Suprapubic skin (tissue), 3 donors: ENCODE results near the gene DNAH8.

Experiments used
- POLR2A ChIP-seq, 2 donors: fragments of 450-650 bp; IDR thresholded peaks; one replicate each; pipeline ENCODE4 v1.6.1; 2017; ENCODE audit warnings: antibody characterized with exemption in 2 of 2, mild to moderate bottlenecking in 2 of 2, moderate library complexity in 2 of 2
- TF ChIP-seq, protein P1 (sequence below), 2 donors: fragments of 200-600 bp in 1 of 2; fragments of 450-650 bp in 1 of 2; sonication (generic) in 1 of 2; IDR thresholded peaks; one replicate each; pipeline ENCODE4 v1.5.1; 2016 to 2019; ENCODE audit warnings: antibody characterized with exemption in 2 of 2, mild to moderate bottlenecking in 1 of 2, moderate library complexity in 1 of 2

DNA sequence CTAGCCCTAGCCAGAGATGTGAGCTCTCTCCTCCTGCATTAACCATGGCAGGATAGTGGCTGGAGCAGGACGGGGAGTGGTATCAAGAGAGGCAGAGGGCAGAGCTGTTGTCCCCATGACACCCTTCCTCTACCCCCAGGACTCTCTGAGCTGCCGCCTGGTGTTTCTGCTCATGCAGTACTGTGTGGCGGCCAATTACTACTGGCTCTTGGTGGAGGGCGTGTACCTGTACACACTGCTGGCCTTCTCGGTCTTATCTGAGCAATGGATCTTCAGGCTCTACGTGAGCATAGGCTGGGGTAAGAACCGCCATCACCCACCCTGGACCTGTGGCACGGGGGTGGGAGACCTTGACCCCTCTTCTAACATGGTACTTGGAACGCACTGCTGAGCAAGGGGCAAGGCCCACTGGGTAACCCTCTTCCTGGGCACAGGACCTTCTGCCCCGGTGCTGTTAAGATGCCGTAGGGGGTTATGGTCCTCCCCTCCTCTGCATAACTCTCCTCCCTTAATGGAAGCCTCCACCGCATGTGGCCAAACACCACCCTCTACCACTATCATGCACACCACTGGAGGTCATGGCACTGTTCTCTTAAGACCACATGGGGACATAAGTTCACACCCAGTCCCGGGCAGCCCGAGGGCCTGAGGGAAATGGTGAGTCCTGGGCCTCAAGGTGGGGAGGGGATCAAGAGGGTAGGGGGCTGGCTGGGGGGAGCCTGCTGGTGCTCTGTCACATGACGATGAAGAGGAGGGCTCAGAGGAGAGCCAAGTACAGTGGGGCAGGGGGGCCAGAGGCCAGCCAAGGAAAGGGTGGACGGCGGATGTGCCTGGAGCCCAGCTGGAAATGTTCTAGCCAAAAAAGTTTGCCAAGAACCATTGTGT is 358.6 kb downstream of the DNAH8 start:
- TF ChIP-seq, protein P1, sequence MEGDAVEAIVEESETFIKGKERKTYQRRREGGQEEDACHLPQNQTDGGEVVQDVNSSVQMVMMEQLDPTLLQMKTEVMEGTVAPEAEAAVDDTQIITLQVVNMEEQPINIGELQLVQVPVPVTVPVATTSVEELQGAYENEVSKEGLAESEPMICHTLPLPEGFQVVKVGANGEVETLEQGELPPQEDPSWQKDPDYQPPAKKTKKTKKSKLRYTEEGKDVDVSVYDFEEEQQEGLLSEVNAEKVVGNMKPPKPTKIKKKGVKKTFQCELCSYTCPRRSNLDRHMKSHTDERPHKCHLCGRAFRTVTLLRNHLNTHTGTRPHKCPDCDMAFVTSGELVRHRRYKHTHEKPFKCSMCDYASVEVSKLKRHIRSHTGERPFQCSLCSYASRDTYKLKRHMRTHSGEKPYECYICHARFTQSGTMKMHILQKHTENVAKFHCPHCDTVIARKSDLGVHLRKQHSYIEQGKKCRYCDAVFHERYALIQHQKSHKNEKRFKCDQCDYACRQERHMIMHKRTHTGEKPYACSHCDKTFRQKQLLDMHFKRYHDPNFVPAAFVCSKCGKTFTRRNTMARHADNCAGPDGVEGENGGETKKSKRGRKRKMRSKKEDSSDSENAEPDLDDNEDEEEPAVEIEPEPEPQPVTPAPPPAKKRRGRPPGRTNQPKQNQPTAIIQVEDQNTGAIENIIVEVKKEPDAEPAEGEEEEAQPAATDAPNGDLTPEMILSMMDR (IDR thresholded peaks at IDR 0.05) = no peak
- TF ChIP-seq POLR2A (IDR thresholded peaks at IDR 0.05) = no peak
